Measurements from ENCODE around the gene PHACTR1.

GRCh38 chr6:13045676-13046075, 329.1 kb downstream of the PHACTR1 start:
- TF ChIP-seq EZH2 (IDR thresholded peaks at IDR 0.05) (no peak), POLR2AphosphoS5 (IDR thresholded peaks at IDR 0.05; ENCODE audit: borderline replicate concordance, low read depth, low read length) (no peak), FOXP2 (optimal IDR thresholded peaks at IDR 0.05; ENCODE audit: control extremely low read depth, extremely low read length, insufficient read depth) (no peak)

Measured in SK-N-MC (cell line).